Right lobe of liver (tissue), 6 donors: ENCODE data around the gene DCAF15. TPM values are rescaled to one million over a fixed set of nuclear protein-coding genes. Genes with fewer than 3 reads are reported as not detected.

Experiments
- ATAC-seq, 4 donors: fragments of 200-7000 bp; cut with Tn5 transposase; one replicate each; pipeline ENCODE4 v1.9.1; 2020; ENCODE audit warnings: mild to moderate bottlenecking in 4 of 4, moderate library complexity in 4 of 4
- DNase-seq, 3 donors: peaks; one replicate each; pipeline ENCODE4 v3.0.0-alpha.2; 2020
- H3K27ac ChIP-seq, 3 donors: fragments of 200-600 bp; one replicate each; pipeline ENCODE4 v1.8.0; 2022
- H3K27me3 ChIP-seq, 2 donors: fragments of 200-600 bp; one replicate each; pipeline ENCODE4 v1.8.0; 2022
- H3K36me3 ChIP-seq, 4 donors: fragments of 200-600 bp; sonication (generic) in 1 of 4; one replicate each; pipeline versions ENCODE4 v1.5.1 to v1.8.0; 2017 to 2022; ENCODE audit warnings: control low read depth in 1 of 4
- H3K4me1 ChIP-seq, 4 donors: fragments of 200-600 bp; sonication (generic) in 1 of 4; one replicate each; pipeline versions ENCODE4 v1.5.1 to v1.8.0; 2017 to 2022; ENCODE audit warnings: control low read depth in 1 of 4
- H3K4me3 ChIP-seq, 3 donors: fragments of 200-600 bp; one replicate each; pipeline ENCODE4 v1.8.0; 2022
- H3K9me3 ChIP-seq, 4 donors: fragments of 200-600 bp; sonication (generic) in 1 of 4; one replicate each; pipeline versions ENCODE4 v1.5.1 to v1.8.0; 2017 to 2022; ENCODE audit warnings: control low read depth in 1 of 4
- CTCF ChIP-seq, 4 donors: fragments of 200-600 bp in 3 of 4; fragments of 450-650 bp in 1 of 4; IDR thresholded peaks; one replicate each; pipeline versions ENCODE4 v1.5.1 to v1.8.0; 2016 to 2022; ENCODE audit warnings: antibody characterized with exemption in 4 of 4, mild to moderate bottlenecking in 2 of 4
- POLR2A ChIP-seq: fragments of 450-650 bp; IDR thresholded peaks from one replicate; pipeline ENCODE4 v1.6.1; 2017; ENCODE audit warnings: antibody characterized with exemption, mild to moderate bottlenecking
- WGBS: methylation state at CpG from one replicate; pipeline ENCODE4 v1.1.6; 2018; ENCODE audit warnings: low coverage, low lambda C conversion rate; ENCODE audit not compliant: insufficient coverage; ENCODE audit errors: missing lambda C conversion rate; 5-methylcytosine and 5-hydroxymethylcytosine counted together
- intact Hi-C, 2 donors: fragments of 100-400 bp; cut with DNase I; formaldehyde crosslinking; loops; one replicate each; pipeline versions ENCODE4 v1.11.2 to v1.14.1; 2022
- total RNA-seq, 6 experiments: library from RNA; depleted of rRNA in 2 of 6; stranded (reverse); fragments of >200 nt in 2 of 6; fragmentation: NEBNext Ultra II Directional in 3 of 6; extraction: Animal tissue kit (Norgen Biotek cat#: 25700) in 3 of 6; gene quantifications; one replicate each; pipeline versions ENCODE4 v1.1.0 to v1.2.4, GENCODE V29; 2016 to 2023
- donor health status: DM: no; HTN: yes; CAD: no.
- donor health status: DM: no; HTN: no; CAD: no.
- donor health status: DM: no; HTN: no; CAD: no.
- donor health status: DM: no; HTN: yes; CAD: no.
- donor health status: DM: no; HTN: yes; CAD: no.

DCAF15 gene
- total RNA-seq, 6 experiments from 2014 or later: 5.6 to 8.7 (median 7.7) TPM

GRCh38 chr19:14000691-14001375 is 48.5 kb downstream of the DCAF15 start:
- Histone ChIP-seq H3K4me3 (no peak overlapping the region), H3K9me3 (peaks cover 0 to 5% (median 0%) of the 10 kb centered on the region in 4 donors), H3K27me3 (no peaks in the 10 kb centered on the region), H3K27ac (no peak overlapping the region), H3K36me3 (peaks cover 0 to 5% (median 0%) of the 10 kb centered on the region in 4 donors), H3K4me1 (peaks cover 0 to 16% (median 0%) of the 10 kb centered on the region in 4 donors)
- TF ChIP-seq CTCF (IDR thresholded peaks at IDR 0.05) (no peak), POLR2A (no peak)
- no peak for ATAC-seq
- WGBS: 85% methylated on average over 12 of the region's 13 CpGs
- intact Hi-C loops: no loop called here
- no peak for DNase-seq

GRCh38 chr19:14002571-14003250 is 50.4 kb downstream of the DCAF15 start:
- Histone ChIP-seq H3K4me1 (peaks cover 0 to 16% (median 0%) of the 10 kb centered on the region in 4 donors), H3K9me3 (peaks cover 0 to 5% (median 0%) of the 10 kb centered on the region in 4 donors), H3K36me3 (peaks cover 0 to under 1% (median 0%) of the 10 kb centered on the region in 4 donors), H3K27me3 (no peaks in the 10 kb centered on the region), H3K4me3 (no peak overlapping the region), H3K27ac (peak overlapping the region in 2 of 3 donors; percentile 43 to 99)
- ATAC-seq: no peak
- peak in 1 of 3 donors; percentile 20 for DNase-seq
- intact Hi-C loops: no loop called here
- no peak for TF ChIP-seq POLR2A
- TF ChIP-seq CTCF (IDR thresholded peaks at IDR 0.05): no peak
- WGBS: 54% methylated on average over 4 of the region's 13 CpGs

GRCh38 chr19:14003251-14004055 is 51.1 kb downstream of the DCAF15 start:
- DNase-seq: no peak
- TF ChIP-seq CTCF (IDR thresholded peaks at IDR 0.05): no peak
- no peak for TF ChIP-seq POLR2A
- WGBS: 62% methylated on average over 9 of the region's 10 CpGs

GRCh38 chr19:14004619-14005348 is 52.5 kb downstream of the DCAF15 start:
- H3K27ac ChIP-seq: peak overlapping the region; percentile 97 to 99 (median 97)
- 6% methylated on average over 13 of the region's 14 CpGs for WGBS

More at GRCh38 chr19:14003251-14004055, 51.1 kb downstream of the DCAF15 start:
- ATAC-seq: no peak
- Histone ChIP-seq H3K4me1 (peaks cover 0 to 16% (median 0%) of the 10 kb centered on the region in 4 donors), H3K9me3 (peaks cover 0 to 5% (median 0%) of the 10 kb centered on the region in 4 donors), H3K36me3 (no peaks in the 10 kb centered on the region), H3K27ac (peak overlapping the region; percentile 28 to 99 (median 43)), H3K27me3 (no peaks in the 10 kb centered on the region), H3K4me3 (no peak overlapping the region)
- intact Hi-C loops: no loop called here

More at GRCh38 chr19:14004619-14005348, 52.5 kb downstream of the DCAF15 start:
- Histone ChIP-seq H3K27me3 (no peaks in the 10 kb centered on the region), H3K36me3 (no peaks in the 10 kb centered on the region), H3K4me3 (peak overlapping the region; percentile 68 to 92 (median 88)), H3K9me3 (no peaks in the 10 kb centered on the region), H3K4me1 (peaks cover 0 to 16% (median 0%) of the 10 kb centered on the region in 4 donors)
- ATAC-seq (peak; percentile 30 to 41 (median 37)), DNase-seq (peak; percentile 84 to 88 (median 88))
- intact Hi-C loops: no loop called here
- TF ChIP-seq POLR2A: no peak
- no peak for TF ChIP-seq CTCF (IDR thresholded peaks at IDR 0.05)
